HG02981 (cell line): ENCODE measurements around the gene UBE2O.
A peak's percentile ranks its signal among the peaks of the same experiment; 100 is the strongest.

Experiments used
- ATAC-seq: cut with Tn5 transposase; IDR thresholded peaks from one replicate; pipeline ENCODE4 v1.9.1; 2021; ENCODE audit warnings: mild to moderate bottlenecking, moderate library complexity; ENCODE audit not compliant: unreplicated experiment

The UBE2O gene

DNA sequence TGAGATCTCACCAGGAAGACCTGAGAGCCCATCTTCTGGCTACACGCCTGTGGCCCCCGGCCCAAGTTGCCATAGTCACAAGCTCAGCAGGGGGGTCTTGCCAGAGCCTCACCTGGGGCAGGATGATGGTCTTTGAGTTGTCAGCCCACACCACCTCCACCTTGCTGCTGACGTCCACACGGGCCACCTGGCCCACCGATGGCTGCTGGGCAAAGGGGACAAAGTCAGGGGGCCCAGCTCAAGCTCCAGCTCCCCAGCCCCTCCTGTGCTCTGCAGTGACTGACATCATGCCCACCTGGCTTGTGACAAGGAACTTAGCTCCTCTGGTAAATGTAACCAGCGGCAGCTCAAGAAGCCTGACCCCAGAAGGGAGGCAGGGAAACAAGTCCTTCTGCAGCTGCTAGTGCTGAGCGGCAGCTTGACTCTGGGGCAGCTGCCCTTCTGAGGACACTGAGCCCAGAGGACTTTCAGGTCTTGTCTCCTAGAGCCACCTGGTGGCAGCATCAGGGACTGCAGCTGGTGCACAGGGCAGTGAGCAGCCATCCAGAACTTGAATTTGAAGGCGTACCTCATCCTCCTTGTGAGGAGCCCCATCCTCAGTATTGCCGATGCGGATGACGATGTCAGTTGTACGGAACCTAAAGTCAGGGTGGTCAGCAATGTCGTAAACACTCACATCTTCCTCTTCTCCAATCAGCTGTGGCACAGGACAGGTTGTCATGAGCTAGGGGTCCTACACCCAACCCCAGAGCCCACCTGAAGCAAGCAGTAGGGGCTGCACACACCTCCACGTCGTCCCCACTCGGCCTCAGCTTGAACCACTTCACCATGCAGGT is 55.0 kb downstream of the UBE2O start:
- no peak for ATAC-seq

DNA sequence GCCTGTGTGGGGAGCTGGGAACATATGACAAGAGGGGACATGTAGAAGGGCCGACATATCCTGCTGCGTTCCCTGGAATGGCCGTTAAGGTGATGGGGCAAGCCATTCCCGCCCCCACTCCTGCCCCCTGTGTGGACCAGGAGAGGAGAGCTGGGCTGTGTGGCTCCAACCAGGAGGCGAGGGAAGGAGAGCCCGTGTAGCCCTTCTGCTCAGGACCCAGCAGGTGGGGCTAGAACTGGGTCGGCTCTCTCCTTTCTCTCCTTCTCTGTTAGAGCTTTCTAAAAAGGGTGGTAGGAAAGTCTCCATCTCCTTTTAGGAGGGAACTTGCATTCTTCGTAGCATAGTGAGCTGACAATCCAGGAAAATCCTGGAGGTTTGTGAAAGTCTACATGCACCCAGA is 55.8 kb downstream of the UBE2O start:
- ATAC-seq: no peak

DNA sequence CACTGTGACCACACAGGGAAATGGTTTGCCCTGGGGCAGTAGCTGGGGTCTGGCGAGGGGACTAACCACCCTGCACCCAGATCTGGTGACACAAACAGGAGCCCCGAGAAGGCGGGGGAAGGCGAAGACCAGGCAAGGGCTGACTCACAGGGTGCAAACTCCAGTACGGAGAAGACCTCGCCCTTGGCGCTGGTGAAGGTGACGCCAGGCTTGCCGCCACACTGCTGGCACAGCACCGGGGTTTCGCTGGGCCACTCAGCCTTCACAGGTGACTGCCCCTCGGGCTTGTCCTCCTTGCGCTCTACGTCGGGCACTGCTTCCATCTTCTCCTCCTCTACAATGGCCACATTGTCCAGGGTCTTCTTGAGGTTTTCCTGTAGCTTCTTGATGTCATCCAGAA is 57.0 kb downstream of the UBE2O start:
- no peak for ATAC-seq

DNA sequence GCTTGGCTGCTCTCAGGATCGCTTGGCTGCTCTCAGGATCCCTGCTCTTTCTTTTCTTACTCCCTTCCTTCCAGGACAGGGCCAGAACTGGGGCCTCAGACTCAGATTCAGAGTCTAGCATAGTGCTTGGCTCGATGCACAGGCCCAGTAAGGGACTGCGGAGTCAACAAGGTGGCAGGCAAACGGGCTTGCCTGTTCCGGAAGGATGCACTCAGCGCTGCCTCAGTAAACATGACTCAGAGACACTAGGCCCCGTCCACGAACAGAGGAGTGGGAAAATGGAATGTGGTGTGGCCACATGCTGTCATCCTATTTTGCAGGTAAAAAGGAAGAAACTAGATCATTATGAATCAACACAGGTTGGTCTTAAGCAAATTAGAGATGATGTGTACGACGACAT is 58.8 kb downstream of the UBE2O start:
- ATAC-seq: no peak

DNA sequence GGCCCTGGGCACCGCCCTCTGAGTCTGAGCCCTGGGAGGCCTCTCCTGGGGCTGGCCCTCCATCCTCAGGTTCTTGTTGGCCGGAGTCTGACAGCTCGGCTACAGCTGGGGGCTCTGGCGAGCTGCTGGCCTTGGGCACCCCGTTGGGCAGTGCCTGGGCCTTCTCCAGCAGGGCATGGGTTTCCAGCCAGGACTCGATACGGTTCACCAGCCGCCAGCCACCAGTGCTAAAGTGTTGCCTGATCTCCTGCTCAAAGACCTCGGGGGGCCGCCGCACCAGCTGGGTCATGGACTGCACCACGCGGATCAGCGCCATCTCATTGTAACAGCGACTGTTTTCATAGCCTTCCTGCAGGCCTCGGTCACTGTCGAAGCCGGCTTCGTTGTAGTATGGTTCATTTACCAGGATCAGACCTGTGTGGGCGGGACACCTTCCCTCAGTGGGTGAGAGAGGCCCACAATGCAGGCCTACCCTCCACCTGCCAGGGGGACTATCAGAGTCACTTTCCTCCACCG is 61.7 kb downstream of the UBE2O start:
- no peak for ATAC-seq

DNA sequence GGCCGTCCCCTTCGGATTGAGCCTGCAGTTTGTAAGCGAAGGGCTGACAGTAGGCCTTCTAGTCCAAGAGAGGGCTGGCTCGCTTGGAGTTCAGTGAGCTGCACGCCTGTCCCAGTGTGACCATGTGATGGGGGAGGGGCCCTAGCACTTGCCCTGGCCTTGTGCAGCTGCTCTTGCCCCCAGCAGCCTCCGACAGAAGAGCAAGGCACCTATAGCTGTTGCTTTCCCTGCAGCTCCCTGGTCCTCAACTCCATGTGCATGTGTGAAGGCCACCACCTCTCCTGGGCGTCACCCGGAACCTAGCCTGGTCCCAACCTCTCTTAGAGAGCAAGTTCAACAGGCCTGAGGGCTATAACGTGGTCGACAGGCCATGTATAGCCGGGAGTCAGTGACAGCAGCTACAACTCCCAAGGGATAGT is 62.9 kb downstream of the UBE2O start:
- no peak for ATAC-seq

DNA sequence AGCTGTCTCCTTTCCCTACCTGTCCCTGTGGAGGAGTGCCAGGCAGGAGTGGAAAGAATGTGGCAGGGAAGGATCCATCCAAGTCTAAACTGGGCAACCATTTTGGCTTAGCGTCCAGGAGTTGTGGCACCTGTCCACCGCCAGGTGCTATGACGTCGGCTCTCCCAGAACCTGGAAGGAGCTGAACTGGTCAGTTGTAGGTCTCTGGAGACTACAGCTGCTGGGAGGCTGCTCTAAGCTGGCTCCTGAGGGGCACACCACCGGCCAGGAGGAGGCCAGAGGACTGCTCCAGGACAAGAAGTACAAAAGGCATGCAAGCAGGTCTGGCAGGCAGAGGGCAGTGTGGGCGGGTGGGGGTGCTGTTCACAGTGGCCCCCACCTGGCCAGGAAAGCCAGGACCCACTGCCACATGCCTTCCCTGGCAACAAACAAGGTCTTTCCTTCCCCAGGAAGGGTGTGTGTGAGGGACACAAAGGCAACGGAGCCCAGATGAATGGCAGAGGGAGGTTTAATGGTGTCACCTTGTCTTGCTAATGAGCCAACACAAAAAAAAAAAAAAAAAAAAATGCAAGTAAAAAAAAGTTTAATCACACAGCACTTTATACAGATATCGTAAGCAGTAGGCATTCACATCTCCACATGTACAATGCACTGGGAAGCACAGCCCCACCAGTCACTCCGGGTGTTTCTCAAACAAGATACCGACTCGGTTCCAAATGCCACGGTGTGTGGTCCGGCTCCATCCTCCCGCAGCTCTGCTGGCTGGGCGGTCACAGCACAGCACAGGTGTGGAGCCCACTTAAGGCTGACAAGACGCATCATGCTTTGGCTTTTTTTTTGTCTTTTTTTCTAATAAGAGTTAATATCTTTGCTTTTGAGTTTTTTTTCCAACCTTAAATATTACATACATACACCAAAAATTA is 63.7 kb downstream of the UBE2O start:
- no peak for ATAC-seq

DNA sequence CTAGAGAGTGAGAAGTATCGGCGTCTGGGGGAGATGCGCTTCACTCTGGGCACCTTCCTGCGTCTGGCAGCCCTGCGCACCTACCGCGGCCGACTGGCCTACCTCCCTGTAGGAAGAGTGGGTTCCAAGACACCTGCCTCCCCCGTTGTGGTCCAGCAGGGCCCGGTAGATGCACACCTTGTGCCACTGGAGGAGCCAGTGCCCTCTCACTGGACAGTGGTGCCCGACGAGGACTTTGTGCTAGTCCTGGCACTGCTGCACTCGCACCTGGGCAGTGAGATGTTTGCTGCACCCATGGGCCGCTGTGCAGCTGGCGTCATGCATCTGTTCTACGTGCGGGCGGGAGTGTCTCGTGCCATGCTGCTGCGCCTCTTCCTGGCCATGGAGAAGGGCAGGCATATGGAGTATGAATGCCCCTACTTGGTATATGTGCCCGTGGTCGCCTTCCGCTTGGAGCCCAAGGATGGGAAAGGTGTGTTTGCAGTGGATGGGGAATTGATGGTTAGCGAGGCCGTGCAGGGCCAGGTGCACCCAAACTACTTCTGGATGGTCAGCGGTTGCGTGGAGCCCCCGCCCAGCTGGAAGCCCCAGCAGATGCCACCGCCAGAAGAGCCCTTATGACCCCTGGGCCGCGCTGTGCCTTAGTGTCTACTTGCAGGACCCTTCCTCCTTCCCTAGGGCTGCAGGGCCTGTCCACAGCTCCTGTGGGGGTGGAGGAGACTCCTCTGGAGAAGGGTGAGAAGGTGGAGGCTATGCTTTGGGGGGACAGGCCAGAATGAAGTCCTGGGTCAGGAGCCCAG is 65.8 kb downstream of the UBE2O start:
- no peak for ATAC-seq

DNA sequence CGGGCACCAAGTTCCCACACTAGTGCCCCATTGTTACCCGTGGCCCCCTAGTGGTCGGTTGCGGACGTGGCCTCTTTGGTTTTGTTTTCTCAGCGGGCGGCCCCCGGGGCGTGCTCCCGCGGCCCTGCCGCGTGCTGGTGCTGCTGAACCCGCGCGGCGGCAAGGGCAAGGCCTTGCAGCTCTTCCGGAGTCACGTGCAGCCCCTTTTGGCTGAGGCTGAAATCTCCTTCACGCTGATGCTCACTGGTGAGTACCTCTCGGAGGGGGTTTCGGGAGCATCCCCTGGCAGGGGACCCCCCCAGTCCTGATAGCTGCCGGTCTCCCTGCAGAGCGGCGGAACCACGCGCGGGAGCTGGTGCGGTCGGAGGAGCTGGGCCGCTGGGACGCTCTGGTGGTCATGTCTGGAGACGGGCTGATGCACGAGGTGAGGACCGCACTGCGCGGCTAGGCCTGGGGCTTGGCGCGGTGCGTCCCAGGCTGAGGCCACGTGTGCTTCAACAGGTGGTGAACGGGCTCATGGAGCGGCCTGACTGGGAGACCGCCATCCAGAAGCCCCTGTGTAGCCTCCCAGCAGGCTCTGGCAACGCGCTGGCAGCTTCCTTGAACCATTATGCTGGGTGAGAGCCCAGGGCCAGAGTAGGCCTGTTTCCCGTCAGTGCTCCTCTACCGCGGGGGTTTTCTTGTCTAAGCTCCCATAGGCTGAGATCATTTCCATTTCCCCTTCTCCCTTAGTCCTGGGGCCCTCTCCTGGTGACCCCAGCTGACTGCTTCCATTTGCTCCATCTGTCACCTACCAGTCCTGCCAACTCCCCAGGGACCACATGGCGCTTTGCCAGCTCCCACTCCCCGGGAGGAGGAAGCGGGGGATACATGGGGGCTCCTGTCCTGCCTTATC is 66.8 kb downstream of the UBE2O start:
- no peak for ATAC-seq

DNA sequence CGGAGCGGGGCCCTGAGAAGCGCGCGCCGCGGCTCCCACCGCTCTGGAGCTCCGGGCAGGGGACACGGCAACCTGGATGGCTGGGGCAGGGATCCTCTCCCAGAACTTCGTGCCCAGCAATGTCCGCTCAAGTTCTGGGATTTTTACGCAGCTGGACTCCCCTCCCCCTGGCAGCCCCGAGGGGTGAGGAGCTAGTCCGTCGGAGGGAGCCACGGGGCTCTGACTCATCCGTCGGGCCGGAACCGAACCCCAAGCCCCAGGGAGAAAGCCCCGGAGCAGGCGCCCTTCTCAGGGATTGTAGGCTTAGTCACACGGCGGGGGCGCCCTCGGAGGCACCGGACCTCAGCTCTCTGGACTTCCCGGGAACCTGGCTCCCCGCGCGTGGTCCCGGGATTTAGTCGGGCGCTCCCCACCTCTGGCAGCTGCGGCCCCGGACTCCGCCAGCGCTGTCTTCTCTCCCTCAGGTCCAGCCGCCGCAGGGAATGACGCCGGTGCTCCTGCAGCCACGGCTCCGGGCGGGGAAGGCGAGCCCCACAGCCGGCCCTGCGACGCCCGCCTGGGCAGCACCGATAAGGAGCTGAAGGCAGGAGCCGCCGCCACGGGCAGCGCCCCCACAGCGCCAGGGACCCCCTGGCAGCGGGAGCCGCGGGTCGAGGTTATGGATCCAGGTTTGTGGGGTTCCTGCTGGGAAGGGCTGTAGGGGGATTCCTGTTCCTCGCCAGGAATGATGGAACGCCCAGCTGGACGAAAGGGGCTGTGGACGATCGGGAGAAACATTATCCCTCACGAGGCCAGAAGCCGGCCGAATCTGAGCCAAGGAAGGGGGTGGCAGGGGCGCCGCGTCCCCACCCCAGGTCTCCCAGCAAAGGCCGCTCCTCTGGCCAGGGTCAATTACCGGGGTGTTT is 67.7 kb downstream of the UBE2O start:
- ATAC-seq: no peak

DNA sequence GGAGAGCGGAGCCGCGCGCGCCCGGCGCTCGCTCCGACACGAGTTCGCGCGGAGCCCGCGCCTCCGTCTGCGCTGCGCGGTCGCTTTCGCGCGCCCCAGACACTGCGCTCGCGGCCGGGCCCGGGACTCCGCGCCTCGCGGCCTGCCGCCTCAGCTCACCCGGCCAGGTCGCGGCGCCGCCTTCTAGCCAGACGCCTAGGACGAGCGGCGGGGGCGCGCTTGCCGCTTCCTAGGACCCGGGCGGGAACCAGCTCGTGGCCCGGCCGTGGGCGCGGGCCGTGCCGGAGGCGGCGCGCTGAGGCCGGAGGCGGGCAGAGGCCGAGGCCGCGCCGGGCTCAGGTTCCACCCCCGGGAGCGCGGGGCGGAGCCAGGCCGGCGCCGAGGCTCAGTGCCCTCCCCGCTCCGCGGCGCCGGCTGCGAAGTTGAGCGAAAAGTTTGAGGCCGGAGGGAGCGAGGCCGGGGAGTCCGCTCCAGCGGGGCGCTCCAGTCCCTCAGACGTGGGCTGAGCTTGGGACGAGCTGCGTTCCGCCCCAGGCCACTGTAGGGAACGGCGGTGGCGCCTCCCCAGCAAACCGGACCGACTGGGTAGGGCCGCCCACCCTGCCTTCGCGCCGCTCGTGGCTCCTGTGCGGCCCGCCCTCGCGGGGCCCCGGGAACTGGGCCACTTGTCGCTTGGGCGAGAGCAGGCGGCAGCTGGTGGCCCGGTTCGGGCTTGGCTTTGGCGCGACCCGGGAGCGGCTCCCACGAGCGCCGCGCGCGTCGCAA is 68.5 kb downstream of the UBE2O start, which contains the start of gene SPHK1:
SPHK1 (plus strand) TSS at position 388 of the 765 bp plus-strand sequence. CDS start 1,036 bp downstream, outside the sequence.
- peak; percentile 51 for ATAC-seq

DNA sequence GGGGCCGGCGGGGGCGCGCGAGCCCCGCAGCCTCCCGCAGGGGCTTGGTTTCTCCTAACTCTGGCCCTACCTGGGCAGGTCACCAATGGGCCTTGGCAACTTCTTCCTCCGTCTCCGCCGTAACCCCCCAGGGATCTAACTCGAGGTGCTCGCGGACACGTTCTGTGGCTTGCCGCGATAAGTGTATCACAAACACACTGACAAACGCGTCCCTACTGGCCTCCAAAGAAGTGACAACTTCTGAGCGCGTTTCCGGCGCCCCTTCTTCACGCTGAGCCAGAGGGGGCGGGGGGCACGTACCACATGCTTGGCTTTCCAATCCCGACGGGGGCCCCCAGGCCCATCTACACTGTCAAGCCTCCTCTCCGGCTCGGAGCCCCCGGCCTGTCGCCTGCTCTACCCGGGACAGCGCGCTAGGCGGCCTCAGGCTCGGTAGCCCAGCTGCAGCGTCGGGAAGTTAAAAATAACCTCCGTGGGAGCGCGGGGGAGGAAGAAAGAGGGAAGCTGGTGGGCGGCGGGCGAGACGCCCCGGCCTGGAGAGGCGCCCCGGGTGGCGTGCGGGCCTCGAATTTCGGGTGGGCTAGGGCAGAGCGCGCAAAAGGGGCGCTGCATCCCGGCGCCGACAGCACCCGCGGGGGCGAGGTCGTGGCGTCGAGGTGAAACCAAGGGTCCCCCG is 69.3 kb downstream of the UBE2O start:
- ATAC-seq: no peak

DNA sequence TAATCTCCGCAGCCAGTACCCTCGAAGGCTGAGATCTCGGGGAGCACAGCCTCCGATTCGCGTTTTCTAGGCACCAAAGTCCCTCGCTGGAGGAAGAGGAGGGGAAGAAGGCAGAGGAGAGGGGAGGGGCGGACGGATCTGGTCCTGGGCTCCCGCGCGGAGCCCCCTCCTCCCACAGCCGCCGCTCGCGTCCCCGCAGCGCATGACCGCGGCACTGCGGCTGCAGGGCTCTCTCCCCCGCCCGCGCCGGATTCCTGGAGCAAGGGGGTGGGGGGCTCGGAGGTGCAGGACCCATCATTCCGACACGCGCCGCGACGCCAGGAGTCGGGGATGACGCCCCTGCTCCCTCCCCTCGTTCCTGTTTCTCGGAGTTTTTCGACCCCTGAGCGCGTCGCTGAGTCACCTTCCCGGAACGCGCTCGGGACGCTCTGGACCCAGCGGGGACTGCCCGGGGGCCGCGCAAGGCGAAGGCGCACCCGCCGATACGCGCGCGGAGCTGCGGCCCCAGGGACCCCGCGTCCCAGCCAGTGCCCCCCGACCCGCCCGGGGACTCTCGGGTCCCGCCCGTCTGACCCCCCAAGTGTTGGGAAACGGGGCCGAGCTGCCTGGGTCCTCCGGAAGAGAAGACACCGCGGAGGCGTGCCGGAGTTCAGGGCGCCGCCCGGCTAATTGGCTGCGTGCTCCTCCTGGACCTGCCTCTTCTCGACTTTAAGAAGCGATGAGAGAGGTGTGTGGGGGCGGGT is 70.0 kb downstream of the UBE2O start:
- ATAC-seq: no peak

DNA sequence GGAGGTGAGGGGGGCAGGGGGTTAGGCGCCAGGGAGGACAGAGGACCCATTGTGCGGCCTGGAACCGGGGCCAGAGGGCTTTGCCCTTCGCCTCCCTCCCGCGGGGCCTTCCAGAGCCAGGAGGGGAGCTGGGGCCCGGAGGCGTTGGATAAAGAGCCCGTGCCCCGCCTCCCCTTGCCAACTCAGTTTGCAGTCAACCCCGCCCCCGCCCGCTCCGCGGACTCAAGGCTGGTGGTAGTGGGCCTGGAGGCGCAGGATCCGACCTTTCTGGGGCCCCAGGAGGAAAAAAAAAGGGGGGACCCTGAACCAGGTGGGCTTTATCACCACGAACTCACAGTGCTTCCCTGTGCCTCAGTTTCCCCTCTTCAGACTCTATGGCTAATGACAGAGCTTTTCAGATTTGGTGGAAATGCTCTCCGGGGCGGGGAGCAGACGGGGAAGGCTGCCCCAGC is 70.6 kb downstream of the UBE2O start:
- no peak for ATAC-seq

DNA sequence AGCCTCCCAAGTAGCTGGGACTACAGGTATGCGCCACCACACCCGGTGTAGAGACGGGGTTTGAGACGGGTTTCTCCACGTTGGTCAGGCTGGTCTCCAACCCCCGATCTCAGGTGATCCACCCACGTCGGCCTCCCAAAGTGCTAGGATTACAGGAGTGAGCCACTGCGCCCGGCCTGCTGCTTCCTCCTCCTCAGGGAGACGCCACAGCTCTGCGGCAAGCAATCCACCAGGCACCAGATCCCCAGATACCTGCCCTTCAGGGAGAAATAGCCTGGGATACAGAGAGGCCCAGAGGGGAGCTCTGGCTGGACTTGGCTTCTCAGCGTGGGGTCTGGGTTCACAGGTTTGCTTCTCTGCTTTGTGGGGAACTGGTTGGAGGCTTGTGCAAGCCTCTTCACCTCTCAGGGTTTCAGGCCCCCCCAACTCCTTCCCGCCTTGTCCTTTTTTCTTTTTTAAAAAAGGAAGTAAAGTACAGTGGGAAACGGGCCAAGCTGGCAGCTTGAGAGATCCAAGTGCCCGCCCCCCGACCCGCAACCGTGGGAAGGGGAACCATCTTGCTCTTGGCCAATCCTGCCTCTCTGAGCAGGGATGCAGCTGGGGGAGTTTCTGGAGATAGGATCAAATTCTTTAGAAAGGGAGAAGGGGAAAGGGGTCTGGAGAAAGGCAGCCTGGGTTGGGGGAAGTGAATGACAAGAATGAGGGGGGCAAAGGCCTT is 71.2 kb downstream of the UBE2O start:
- no peak for ATAC-seq
